Fibroblast of mammary gland (primary cell): ENCODE data around the gene TBC1D5.

Experiments
- DNase-seq: peaks from one replicate; pipeline ENCODE4 v3.0.0-alpha.2; 2010; ENCODE audit warnings: low read depth
- H3K4me3 ChIP-seq: 2 replicates; pipeline ENCODE4 v1.5.1; 2011; ENCODE audit warnings: low read depth, mild to moderate bottlenecking, low read length, moderate library complexity; ENCODE audit not compliant: control insufficient read depth
- TF ChIP-seq, protein P1 (sequence below): conservative IDR thresholded peaks from 2 replicates; pipeline ENCODE4 v1.5.1; 2011; ENCODE audit warnings: low read depth, low read length, inconsistent platforms; ENCODE audit not compliant: control insufficient read depth, insufficient read depth

TBC1D5 gene

GRCh38 chr3:17154941-17155340 is 587.5 kb downstream of the TBC1D5 start:
- H3K4me3 ChIP-seq = no peak overlapping the region
- no peak for DNase-seq
- TF ChIP-seq, protein P1, sequence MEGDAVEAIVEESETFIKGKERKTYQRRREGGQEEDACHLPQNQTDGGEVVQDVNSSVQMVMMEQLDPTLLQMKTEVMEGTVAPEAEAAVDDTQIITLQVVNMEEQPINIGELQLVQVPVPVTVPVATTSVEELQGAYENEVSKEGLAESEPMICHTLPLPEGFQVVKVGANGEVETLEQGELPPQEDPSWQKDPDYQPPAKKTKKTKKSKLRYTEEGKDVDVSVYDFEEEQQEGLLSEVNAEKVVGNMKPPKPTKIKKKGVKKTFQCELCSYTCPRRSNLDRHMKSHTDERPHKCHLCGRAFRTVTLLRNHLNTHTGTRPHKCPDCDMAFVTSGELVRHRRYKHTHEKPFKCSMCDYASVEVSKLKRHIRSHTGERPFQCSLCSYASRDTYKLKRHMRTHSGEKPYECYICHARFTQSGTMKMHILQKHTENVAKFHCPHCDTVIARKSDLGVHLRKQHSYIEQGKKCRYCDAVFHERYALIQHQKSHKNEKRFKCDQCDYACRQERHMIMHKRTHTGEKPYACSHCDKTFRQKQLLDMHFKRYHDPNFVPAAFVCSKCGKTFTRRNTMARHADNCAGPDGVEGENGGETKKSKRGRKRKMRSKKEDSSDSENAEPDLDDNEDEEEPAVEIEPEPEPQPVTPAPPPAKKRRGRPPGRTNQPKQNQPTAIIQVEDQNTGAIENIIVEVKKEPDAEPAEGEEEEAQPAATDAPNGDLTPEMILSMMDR = no peak

GRCh38 chr3:17154221-17154620 is 588.2 kb downstream of the TBC1D5 start:
- DNase-seq = no peak
- TF ChIP-seq, protein P1 = no peak
- H3K4me3 ChIP-seq = no peak overlapping the region

DNA sequence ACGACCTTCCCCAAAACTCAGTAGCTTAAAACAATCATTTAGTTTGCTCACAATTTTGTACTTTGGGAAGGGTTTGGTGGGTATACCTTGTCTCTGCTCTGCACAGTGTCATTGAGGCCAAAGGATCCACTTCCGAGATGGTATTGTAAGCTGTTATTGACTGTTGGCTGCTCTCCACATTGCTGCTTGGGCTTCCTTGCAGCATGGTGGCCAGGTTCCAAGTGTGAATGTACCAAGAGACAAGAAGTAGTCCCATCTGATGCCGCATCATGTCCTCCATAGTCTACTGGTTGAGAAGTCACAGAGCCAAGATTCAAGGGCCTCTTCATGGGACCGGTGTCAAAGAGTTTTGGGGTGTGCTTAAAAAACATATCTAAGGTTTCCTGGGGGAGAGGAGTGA is 589.2 kb downstream of the TBC1D5 start:
- no peak overlapping the region for H3K4me3 ChIP-seq
- no peak for DNase-seq
- TF ChIP-seq, protein P1 = no peak

DNA sequence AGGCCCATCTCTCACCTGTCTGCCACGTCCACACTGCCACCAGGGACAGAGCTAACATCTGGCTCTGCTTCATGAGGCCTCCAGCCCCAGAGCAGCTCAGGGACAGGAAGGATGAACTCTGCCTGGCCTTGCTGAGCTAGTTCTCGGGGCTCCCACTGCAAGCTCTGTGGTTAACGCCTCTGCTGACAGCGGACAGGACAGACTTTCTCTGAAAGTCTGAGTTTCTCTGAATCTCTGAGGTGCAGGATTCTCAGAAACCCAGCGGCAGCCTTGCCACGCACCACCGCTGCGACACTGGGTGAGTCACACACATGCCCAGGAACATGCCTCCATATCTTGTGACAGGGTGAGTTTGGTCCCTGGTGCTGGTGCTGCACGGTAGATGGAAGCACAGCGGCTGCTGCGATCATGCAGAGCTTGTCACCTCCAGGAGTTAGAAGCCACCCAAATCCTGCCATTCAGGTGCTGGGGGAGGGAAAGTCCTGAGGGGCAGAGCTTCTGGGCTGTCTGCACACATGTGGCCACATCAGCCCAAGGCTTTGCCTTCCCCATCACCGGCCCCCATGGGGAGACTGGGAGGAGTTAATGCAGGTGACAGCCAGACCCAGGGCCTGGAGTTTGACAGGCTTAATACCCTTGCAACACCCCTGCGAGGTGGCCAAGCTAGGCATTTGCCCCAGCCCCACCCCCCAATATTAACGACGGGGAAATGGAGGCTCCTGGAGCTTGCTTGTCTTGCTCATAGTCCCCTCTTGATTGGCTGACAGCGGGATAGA is 590.6 kb downstream of the TBC1D5 start:
- no peak for DNase-seq
- TF ChIP-seq, protein P1 = no peak
- no peak overlapping the region for H3K4me3 ChIP-seq

DNA sequence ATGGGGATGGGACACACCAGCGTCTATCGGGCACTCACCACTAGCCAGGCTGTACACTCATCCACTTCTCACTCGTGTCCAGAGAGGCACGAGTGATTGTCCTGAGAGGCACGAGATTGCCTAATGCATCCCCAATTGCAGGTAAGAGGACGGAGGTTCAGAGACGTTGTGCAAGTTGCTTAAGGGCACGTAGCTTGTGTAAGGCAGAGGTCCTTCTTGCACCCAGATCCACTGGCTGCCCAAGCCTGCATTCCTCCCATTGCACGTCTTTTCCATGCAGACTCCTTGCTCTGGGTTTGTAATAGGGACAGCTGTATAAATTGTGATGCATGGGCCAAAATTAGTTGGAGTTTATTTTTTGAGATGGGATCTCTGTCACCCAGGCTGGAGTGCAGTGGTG is 593.4 kb downstream of the TBC1D5 start:
- H3K4me3 ChIP-seq = no peak overlapping the region
- no peak for DNase-seq
- TF ChIP-seq, protein P1 = no peak

DNA sequence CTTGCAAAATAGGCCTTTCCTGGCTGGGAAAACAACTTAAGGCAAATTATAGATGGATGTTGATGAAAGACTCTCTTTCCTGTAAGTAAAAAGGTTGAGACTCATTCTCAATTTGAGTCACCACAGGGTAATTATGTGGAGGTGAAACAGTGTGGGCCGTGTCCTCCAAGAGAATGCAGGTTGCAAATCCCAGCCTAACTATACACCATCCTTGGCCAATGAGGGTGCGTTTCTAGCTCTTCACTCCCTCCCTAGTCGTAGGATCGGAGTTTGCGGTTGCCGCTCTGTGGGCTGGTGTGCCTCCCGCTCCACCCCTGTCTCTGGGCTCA is 597.8 kb downstream of the TBC1D5 start:
- TF ChIP-seq, protein P1 = no peak
- DNase-seq = no peak
- H3K4me3 ChIP-seq = no peak overlapping the region
